ENCODE measurements around the gene MTR. TPM values are rescaled to one million over a fixed set of nuclear protein-coding genes. Genes with fewer than 3 reads are reported as not detected.

Gene MTR
- total RNA-seq, 2 donors from 2014 or later: 17.2 to 23.8 TPM

DNA sequence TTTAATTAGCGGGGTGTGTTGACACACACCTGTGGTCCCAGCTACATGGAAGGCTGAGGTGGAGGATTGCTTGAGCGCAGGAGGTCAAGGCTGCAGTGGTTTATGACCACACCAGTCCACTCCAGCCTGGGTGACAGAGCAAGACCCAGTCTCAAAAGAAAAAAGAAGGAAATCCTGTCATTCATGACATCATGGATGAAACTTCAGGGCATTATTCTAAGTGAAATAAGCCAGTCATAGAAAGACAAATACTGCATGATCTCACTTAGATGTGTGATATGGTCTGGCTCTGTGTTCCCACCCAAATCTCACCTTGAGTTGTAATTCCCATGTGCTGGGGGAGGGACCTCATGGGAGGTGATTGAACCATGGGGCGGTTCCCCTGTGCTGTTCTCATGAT lies 126.5 kb downstream of the MTR start:
- ATAC-seq (no peak), DNase-seq (no peak)
- intact Hi-C loops (cut with DNase I, micrococcal nuclease): no loop called here

DNA sequence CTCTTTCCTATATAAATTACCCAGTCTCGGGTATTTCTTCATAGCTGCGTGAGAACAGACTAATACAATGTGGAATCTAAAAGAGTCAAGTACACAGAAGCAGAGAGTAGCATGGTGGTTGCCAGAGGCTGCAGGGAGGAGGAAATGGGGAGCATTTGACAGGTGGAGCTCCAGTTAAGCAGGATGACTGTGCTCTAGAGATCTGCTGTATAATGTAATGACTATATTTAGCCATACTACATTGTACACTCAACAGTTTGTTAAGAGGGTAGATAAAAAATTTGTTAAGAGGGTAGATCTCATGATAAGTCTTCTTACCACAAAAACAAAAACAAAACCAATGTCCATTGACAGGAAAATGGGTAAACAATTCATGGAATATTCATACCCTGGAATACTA lies 127.1 kb downstream of the MTR start:
- intact Hi-C loops (cut with DNase I, micrococcal nuclease): no loop called here

DNA sequence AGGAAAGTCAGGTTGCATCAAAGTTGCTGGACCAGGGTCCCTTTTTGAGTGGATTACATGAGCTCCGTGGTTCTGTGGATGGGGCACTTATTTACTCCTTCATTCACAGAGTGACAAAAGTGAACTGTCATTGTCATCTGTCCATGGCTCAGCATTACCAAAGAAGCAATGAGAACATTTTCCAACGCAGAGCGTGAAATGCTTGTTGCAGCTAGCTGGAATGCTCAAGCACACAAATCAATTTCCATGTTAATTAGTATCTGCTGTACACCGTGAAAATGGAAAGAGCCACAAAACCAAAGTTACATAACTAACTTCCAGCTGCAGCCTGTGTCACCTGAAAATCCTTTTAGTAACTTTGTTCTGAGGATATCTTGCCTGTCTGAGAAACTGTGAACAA lies 130.3 kb downstream of the MTR start:
- intact Hi-C loops (cut with DNase I, micrococcal nuclease): no loop called here
- DNase-seq: no peak
- no peak for ATAC-seq

More for the DNA sequence above, 127.1 kb downstream of the MTR start:
- DNase-seq: no peak
- no peak for ATAC-seq

DNA sequence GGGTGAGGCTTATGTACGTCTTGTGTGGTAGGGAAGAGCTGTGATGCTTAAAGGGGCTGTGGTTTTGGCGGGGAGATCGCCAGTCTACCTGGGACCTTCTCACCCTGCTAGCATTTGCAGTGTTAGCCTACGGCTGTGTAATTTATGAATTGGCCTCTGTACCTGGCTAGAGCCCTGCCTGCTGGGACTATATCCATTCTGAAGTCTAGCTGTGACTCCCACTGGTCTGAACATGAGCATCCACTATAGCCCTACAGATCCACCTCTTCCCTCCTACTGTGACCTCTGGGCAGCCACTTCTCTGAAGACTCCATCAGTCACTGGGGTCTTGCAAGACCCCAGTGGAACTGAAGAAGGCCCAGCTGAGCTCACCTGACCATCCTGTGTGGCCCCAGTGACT lies 135.4 kb downstream of the MTR start:
- intact Hi-C loops (cut with DNase I, micrococcal nuclease): no loop called here
- no peak for ATAC-seq
- no peak for DNase-seq

DNA sequence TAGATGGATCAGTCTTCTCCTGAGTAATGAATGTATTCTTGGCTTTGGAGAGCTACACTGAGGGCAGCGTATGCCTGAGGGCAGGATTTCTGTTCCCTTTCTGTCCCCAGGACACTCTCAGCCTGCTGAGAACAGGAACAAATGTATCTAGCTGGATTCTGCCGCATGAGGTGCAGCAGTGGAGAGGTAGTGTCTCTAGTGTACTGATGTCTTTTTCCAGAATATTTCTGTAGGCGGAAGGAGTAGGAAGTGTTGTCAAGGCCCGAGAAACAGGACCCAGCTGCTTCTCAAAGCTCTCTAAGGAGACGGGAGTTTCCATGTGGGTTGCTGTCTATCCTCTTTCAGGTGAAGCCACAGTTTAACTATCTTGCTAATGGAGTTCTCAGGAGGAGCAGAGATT lies 143.7 kb downstream of the MTR start:
- DNase-seq: no peak
- no peak for ATAC-seq
- intact Hi-C loops (cut with DNase I, micrococcal nuclease): no loop called here

DNA sequence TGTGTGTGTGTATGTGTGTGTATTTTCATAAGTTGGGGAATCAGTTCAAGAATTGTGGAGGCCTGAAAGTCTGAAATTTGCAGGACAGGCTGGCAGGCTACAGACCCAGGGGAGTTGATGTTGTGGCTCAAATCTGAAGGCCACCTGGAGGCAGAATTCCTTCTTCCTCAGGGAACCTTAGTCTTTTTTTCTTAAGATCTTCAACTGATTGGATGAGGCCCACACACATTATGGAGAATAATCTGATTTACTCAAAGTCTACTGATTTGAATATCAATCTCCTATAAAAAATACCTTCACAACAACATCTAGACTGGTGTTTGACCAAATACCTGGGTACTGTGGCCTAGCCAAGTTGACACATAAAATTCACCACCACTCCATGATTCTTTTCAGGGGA lies 147.3 kb downstream of the MTR start:
- ATAC-seq: no peak
- no peak for DNase-seq
- intact Hi-C loops (cut with DNase I, micrococcal nuclease): no loop called here

DNA sequence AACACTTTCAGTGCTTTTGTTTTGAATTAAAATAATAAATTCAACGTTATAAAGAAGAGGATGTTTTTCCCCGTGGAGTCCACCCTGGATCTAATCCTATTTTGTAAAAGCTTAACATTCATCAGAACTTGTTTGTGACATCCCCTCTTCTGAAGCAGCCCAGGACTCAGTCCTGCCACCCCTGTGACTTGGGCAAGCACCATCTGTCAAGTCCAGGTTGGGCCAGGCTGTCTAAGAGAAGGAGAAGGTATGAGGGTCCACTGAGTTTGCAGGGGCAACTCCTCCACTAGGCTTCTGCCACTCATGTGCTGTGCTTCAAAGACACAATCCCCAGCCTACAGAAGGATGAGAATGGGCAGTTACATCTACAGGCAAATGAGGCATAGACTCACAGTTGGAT lies 149.5 kb downstream of the MTR start:
- intact Hi-C loops (cut with DNase I, micrococcal nuclease): no loop called here
- DNase-seq (no peak), ATAC-seq (no peak)

DNA sequence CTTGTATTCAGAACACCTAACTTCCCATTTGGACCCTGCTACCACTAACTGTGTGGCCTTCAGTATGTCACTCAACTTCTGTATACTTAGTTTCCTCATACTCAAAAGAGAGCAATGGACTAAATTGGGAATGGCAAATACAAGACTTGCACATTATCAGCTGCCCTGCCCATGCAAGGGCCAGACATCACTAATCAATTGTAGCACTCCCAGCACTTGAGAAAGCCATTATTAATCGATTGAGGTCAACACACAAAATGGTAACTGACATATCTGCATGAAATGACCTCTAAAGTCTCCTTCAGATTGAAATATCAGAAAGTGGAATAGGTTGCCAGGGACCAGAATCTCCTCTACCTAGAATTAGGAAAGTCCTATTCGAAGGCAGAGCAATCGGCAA lies 149.9 kb downstream of the MTR start:
- ATAC-seq: no peak
- intact Hi-C loops (cut with DNase I, micrococcal nuclease): no loop called here

DNA sequence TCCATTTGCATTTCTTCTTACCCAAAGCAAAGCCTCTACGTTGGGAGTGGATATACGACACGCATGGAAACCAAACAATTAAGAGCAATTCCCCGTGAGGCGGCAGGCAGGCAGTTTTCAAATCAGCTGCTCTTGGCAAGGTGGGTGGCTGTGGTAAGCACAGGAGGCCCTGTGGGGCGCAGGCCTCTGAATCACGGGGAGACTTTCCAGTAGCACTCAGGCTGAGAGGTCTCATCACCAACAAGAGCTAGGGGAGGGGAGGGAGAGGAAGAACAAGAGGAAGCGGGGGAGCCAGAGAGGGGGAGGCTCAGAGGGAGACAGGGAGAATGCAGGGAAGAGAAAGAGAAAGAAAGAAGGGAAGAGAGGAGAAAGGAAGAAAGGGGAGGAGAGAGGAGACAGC lies 152.7 kb downstream of the MTR start:
- intact Hi-C loops (cut with DNase I, micrococcal nuclease): no loop called here
- no peak for DNase-seq
- no peak for ATAC-seq

More for the DNA sequence above, 149.9 kb downstream of the MTR start:
- no peak for DNase-seq

DNA sequence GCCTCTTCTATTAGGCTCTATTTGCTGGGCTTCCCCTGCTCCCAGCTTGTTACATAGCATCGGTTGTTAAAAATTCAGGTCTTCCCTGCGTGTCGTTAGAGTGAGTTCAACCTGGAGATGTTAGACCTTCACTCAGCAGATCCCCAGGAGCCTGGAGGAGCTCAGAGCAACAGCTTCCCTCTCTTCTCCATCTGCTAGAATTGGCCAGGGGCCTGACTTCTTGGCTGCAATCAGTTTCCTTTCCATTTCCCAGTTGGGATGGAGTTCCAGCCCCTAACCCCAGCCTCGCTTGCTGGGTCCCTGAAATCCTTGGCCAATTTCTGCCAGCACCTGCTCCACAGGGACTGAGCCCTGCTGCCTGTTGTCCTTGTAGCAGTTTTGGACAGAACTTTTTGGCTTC lies 153.3 kb downstream of the MTR start:
- DNase-seq (no peak), ATAC-seq (no peak)
- intact Hi-C loops (cut with DNase I, micrococcal nuclease): no loop called here

DNA sequence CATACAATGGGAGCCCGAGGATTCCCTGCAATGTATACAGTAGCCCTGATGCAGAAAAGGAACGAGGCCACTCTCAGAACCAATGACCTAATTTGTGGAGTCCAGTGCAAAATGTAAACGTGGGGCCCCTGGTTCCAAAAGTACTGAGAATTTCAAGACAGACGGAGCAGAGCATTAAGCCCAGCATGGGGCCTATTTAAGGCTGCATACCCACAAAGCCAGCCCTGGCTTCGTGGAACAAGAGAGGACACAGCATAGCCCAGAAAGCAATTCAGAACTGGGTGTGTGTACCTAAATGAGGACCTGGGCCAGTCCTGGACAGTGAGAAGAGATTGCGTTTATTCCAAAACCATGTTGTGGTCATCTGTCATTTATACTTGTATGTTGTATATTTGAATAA lies 153.9 kb downstream of the MTR start:
- DNase-seq (no peak), ATAC-seq (no peak)
- intact Hi-C loops (cut with DNase I, micrococcal nuclease): no loop called here

DNA sequence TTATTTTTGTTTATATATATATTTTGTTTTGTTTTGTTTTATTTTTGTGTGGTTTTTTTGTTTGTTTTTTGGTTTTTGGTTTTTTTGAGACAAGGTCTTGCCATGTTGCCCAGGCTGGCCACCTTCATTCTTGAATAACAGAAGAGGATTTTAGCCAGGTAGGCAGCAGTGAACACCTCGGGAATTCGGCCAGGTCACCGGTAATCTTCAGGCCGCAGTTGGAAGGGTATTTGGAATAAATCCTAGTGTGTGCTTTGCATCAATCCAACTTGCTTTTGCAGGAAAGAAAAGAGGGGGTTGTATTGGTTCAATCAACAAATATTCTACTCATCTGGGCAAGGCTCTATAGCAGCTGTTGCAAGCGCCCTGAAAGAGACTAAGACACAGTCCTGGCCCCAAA lies 155.3 kb downstream of the MTR start:
- ATAC-seq: no peak
- no peak for DNase-seq
- intact Hi-C loops (cut with DNase I, micrococcal nuclease): no loop called here

DNA sequence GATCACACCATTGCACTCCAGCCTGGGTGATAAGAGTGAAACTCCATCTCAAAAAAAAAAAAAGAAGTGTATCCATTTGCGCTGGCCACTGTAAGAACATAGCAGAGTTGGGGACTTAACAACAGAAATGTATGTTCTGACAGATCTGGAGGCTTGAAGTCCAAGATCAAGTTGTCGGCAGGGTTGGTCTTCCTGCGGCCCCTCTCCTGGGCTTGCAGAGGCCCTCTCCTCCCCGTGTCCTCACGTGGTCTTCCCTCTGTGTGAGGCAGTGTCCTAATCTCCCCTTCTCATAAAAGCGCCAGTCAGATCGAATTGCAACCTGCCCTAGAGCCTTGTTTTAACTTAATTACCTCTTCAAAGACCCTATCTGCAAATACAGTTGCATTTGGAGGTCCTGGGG lies 156.6 kb downstream of the MTR start:
- intact Hi-C loops (cut with DNase I, micrococcal nuclease): no loop called here
- ATAC-seq (no peak), DNase-seq (no peak)

DNA sequence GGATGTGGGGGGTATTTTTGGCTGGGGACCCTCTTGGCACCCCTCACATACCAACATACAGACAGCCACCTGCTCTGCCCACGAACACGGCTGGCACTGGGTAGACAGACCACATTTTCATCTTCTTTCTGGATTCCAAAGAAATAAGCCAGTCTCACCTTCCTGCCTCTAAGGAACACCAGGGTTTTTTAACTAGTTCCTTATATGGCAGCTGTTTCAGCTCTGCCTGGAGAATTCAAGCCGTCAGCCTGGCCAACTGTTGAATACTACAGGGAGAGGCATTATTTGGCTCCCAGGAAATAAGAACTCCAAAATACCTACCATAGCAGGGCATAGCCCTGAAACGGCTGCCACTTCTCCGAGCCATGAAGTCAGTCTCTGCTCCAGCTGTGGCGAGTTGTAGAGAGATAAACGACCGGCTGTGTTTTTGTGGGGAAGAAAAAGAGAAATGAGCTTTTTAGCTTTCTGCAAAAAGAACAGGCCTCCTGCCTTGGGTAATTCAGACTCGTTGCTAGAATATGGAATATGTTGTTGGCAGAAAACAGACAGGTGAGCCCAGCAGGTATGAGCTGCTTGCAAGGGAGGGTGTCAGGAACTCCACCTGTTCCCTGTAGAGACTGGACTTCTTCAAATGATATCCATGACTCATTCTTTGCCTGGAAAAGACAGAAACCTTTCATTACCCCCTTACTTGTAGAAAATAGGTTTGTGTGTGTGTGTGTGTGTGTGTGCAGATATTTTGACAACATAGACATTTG lies 157.3 kb downstream of the MTR start:
- ATAC-seq (no peak), DNase-seq (no peak)
- intact Hi-C loops (cut with DNase I, micrococcal nuclease): no loop called here

DNA sequence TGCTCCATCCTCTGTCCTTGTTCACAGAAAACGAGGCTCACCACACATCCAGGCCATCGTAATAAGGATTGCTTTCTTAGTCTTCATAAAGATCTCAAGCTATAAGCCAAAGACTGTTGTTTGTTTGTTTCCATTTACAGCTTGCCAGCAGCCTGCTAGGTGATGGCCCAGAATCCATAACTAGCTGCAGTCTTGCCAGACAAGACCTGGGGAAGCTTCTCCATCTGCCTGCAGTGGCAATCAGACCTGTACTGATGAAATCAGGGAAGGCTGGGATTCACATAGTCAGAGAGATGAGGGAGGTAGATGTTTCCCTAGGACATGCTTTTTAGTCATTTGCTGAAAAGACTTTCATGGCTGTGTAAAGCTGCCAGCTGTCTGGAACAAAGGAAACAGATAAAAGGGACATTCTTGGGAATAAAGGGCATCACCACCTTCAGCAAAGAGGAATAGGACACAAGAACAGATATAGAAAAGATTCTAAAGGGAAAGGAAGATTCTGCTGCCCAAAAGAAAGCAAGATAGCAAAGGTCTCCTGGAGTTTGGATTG lies 158.1 kb downstream of the MTR start:
- ATAC-seq (no peak), DNase-seq (no peak)
- intact Hi-C loops (cut with DNase I, micrococcal nuclease): no loop called here

Other genes starting within 250 kb of the MTR start
- gene HEATR1, start 190.8 kb upstream of the MTR start, total RNA-seq: 10 to 100 TPM; 15.3 to 20.0 TPM
- not detected for gene ACTN2, start 108.8 kb upstream of the MTR start, total RNA-seq
- gene MT1HL1, start 209.1 kb downstream of the MTR start, total RNA-seq: not detected
- gene RYR2, start 246.9 kb downstream of the MTR start, total RNA-seq: under 1 TPM; 0.18 to 0.45 TPM

Measured in left colon (tissue), 2 donors.